IPS-NIHi7 (cell line): ENCODE data around the gene NECAB2.

Experiments
- DNase-seq: peaks from one replicate; pipeline ENCODE4 v3.0.0; 2012; ENCODE audit warnings: mixed read lengths; ENCODE audit errors: extremely low spot score

The NECAB2 gene

DNA sequence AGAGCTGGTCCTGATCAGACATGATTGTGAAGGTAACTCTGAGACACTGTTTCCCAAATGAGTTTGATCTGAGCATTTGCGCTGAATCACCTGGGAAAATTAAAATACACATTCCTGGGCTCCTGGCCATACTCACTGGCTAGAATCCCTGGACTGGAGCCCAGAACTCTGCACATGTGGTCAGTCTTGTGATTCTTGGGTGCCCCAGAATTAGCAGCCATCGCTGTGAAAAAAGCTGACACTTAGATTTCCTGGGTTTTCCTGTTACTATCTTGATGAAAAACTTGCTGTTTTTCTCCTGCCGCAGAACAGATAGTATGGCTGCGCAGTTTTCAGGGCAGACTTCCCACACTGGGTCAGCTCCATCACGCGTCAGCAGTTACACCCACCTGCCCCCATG lies 24.6 kb downstream of the NECAB2 start:
- DNase-seq = no peak

GRCh38 chr16:83994087-83994486 lies 26.0 kb downstream of the NECAB2 start:
- DNase-seq = no peak

GRCh38 chr16:83994703-83995102 lies 26.7 kb downstream of the NECAB2 start:
- no peak for DNase-seq

GRCh38 chr16:83995754-83996153 lies 27.7 kb downstream of the NECAB2 start:
- peak; percentile 90 for DNase-seq

GRCh38 chr16:83996481-83997252 lies 28.6 kb downstream of the NECAB2 start:
- no peak for DNase-seq

DNA sequence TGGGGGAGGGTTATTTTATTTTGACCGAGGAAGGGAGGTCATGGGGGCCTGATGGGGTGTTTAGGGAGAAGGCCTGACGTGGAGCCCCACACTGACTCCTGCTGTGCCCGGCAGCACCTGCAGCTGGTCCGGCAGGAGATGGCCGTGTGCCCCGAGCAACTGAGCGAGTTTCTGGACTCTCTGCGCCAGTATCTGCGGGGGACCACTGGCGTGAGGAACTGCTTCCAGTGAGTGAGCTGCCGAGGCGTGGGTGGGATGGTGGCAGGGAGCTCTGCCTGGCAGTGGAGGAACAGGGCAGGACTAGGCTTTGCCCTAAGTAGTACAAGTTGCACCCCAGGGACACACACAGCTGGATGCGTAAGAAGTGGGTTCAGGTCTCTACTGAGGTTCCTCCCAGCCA lies 30.0 kb downstream of the NECAB2 start:
- DNase-seq = no peak

DNA sequence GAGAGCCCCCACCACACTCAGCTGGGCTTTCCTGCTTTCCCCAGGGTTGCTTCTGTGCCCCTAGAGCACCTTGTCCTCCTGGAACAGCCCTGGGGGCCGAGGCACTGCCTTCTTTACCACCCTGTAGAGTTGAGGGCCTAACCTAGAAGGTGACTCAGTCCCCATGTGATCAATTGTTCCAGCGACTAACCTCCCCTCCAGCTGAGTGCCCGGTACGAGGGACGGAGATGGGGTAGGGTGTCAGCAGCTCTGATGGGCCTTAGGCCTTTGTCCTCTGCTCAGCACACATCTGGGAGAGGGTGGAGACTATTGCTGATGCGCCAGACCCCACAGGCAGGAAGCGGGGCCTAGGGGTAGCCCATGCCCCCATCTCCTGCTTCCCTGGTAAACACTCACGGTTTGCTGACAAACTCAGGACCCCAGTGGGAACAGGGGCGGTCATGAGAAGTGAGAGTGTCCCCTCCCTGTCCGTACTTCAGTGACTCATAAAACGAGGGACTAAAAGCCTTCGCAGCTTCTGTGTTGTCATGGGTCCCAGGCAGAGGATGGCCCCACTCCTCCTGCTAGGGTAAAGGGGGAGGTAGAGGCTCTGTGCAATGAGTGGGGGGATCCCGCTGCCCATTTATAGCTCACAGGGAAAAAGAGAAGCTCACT lies 33.1 kb downstream of the NECAB2 start:
- no peak for DNase-seq

GRCh38 chr16:84001726-84002125 lies 33.7 kb downstream of the NECAB2 start:
- DNase-seq = no peak

GRCh38 chr16:84003038-84003437 lies 35.0 kb downstream of the NECAB2 start:
- DNase-seq = no peak

- no peak for DNase-seq
These were observed 36.4 kb downstream of the NECAB2 start for GRCh38 chr16:84004442-84004841.

- DNase-seq = no peak
These were observed 37.3 kb downstream of the NECAB2 start for GRCh38 chr16:84005391-84005790.

DNA sequence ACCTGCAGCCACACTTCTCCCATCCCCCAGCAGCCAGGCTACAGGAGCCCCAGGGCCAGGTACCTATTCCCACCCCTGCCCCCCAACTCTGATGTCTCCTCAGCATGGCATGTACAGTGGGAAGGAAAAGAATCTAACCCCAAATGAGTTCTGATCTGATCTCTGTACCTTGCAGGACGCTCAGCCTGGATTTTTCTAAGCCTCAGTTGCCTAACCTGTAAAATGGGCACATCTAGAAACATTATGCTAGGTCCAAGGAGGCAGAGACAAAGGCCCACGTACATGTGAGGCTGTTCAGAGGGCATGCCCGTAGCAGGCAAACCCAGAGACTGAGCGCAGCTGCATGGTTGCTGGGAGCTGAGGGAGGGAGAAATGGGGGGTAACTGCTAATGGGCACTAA lies 39.5 kb downstream of the NECAB2 start:
- no peak for DNase-seq

- no peak for DNase-seq
These were observed 39.9 kb downstream of the NECAB2 start for GRCh38 chr16:84007965-84008364.

GRCh38 chr16:84009282-84009681 lies 41.2 kb downstream of the NECAB2 start:
- no peak for DNase-seq

DNA sequence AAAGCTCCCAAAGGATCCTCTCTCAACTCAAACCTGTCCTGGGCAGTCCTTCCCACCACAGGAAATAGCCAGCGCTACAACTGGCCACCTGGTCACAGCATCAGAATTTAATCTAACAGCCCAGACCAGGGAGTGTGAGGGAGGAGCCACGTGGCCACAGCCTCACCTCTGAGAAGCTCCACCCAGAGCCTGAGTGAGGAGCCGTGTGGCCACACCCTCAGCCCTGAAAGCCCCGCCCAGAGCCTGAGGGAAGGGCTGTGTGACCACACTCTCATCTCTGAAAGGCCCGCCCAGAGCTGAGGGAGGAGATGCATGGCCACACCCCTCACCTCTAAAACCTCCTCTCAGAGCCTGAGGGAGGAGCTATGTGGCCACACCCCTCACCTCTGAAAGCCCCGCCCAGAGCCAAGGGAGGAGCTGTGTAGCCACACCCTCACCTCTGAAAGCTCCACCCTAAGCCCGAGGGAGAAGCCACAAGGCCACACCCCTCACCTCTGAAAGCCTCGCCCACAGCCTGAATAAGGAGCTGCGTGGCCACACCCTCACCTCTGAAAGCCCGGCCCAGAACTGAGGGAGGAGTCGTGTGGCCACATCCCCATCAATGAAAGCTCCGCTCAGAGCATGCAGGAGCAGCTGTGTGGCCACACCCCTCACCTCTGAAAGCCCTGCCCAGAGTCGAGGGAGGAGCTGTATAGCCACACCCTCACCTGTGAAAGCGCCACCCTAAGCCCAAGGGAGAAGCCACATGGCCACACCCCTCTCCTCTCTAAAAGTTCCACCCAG lies 45.9 kb downstream of the NECAB2 start:
- peak; percentile 96 for DNase-seq

- no peak for DNase-seq
These were observed 46.7 kb downstream of the NECAB2 start for GRCh38 chr16:84014570-84015327.

GRCh38 chr16:84015399-84015798 lies 47.4 kb downstream of the NECAB2 start:
- DNase-seq = no peak

DNA sequence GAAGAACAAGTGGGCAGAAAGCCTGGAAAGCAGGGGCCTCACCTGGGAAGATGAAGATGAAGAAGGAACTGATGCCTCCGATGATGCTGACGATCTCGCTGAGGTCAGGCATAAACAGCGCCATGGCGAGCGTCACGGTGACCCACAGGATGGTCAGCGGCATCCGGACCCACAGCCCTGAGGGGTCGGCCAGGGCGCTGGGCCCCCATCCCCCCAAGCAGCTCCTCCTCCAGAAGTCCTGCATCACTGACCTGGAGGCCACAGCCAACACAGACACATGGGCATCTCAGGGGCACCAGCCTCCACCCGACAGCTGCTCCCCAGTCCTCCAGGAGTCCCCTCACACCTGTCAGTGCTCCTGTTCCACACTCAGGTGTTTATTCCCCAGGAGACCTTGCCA lies 48.4 kb downstream of the NECAB2 start:
- no peak for DNase-seq

DNA sequence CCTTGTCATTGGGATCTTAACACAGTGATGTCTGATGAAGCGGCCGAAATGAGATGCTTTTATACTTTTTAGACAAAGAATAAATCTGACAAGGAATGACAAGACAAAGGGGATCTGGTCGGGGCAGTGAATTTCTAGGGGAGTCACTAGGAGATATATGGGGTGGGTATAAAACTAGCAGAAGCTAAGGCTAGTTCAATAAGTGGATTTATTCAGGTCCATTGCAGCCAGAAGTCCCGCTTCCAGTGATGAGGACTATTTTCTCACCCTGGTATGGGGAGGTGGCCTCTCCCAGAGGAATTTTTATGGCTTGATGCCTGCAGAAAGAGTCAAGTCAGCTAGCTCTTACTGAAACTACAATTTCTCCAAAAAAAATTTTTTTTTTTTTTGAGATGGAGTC lies 50.7 kb downstream of the NECAB2 start:
- DNase-seq = no peak

GRCh38 chr16:84020353-84020752 lies 52.3 kb downstream of the NECAB2 start:
- DNase-seq = no peak

- DNase-seq = no peak
These were observed 53.4 kb downstream of the NECAB2 start for GRCh38 chr16:84021488-84021887.

GRCh38 chr16:84022644-84023043 lies 54.6 kb downstream of the NECAB2 start:
- DNase-seq = no peak
